ENCODE data around the gene RASA1. TPM values are rescaled to one million over a fixed set of nuclear protein-coding genes. Genes with fewer than 3 reads are reported as not detected.

RASA1 gene
- total RNA-seq, 1 experiment from 2014 or later, result 29.0 TPM

- no peak for DNase-seq (ENCODE audit: low read depth, low spot score)
- POLR2A ChIA-PET, result no interaction called here
- Histone ChIP-seq H3K4me3 (ENCODE audit: low read depth in 2 of 2, low read length in 2 of 2) (no peak overlapping the region), H3K9me3 (ENCODE audit: control insufficient read depth, insufficient read depth, low read depth, low read length) (no peaks in the 10 kb centered on the region), H3K27ac (ENCODE audit: low read length) (no peak overlapping the region), H3K4me1 (ENCODE audit: control insufficient read depth, insufficient read depth, low read length) (no peaks in the 10 kb centered on the region), H3K36me3 (ENCODE audit: control insufficient read depth, insufficient read depth, low read length) (peaks cover 32% of the 10 kb centered on the region), H3K27me3 (ENCODE audit: control insufficient read depth, insufficient read depth, low read length) (no peaks in the 10 kb centered on the region)
- intact Hi-C loops (cut with micrococcal nuclease; ENCODE audit: unreplicated experiment), result no loop called here
- CTCF ChIA-PET, result no interaction called here
- no TSS peak for BruUV-seq (replicated peaks)
- in situ Hi-C loops (cut with HindIII; ENCODE audit: low pct_unique_long_range_greater_than_20kb, low sequenced_read_pairs), result no loop called here
- no peak for ATAC-seq
- no peak for TF ChIP-seq SIN3A (IDR thresholded peaks at IDR 0.05; ENCODE audit: borderline replicate concordance, insufficient read depth, low read depth, low read length)
- no peak for TF ChIP-seq POLR2AphosphoS5 (IDR thresholded peaks at IDR 0.05; ENCODE audit: low read depth, low read length)
- no peak for TF ChIP-seq REST (IDR thresholded peaks at IDR 0.05; ENCODE audit: insufficient read depth in 1 of 2, low read depth in 2 of 2, low read length in 1 of 2)
- TF ChIP-seq, protein P1, sequence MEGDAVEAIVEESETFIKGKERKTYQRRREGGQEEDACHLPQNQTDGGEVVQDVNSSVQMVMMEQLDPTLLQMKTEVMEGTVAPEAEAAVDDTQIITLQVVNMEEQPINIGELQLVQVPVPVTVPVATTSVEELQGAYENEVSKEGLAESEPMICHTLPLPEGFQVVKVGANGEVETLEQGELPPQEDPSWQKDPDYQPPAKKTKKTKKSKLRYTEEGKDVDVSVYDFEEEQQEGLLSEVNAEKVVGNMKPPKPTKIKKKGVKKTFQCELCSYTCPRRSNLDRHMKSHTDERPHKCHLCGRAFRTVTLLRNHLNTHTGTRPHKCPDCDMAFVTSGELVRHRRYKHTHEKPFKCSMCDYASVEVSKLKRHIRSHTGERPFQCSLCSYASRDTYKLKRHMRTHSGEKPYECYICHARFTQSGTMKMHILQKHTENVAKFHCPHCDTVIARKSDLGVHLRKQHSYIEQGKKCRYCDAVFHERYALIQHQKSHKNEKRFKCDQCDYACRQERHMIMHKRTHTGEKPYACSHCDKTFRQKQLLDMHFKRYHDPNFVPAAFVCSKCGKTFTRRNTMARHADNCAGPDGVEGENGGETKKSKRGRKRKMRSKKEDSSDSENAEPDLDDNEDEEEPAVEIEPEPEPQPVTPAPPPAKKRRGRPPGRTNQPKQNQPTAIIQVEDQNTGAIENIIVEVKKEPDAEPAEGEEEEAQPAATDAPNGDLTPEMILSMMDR (IDR thresholded peaks at IDR 0.05), result no peak
- no peak for TF ChIP-seq TCF7L2 (IDR thresholded peaks at IDR 0.05; ENCODE audit: low read depth, low read length)
These were observed 99.6 kb downstream of the RASA1 start for GRCh38 chr5:87367243-87367642.

GRCh38 chr5:87368601-87369000 is 100.9 kb downstream of the RASA1 start:
- Histone ChIP-seq H3K36me3 (ENCODE audit: control insufficient read depth, insufficient read depth, low read length) (peaks cover 27% of the 10 kb centered on the region), H3K27me3 (ENCODE audit: control insufficient read depth, insufficient read depth, low read length) (no peaks in the 10 kb centered on the region), H3K4me1 (ENCODE audit: control insufficient read depth, insufficient read depth, low read length) (no peaks in the 10 kb centered on the region), H3K4me3 (ENCODE audit: low read depth in 2 of 2, low read length in 2 of 2) (no peak overlapping the region), H3K27ac (ENCODE audit: low read length) (no peak overlapping the region), H3K9me3 (ENCODE audit: control insufficient read depth, insufficient read depth, low read depth, low read length) (no peaks in the 10 kb centered on the region)
- DNase-seq (ENCODE audit: low read depth, low spot score), result no peak
- ATAC-seq, result no peak
- in situ Hi-C loops (cut with HindIII; ENCODE audit: low pct_unique_long_range_greater_than_20kb, low sequenced_read_pairs), result no loop called here
- intact Hi-C loops (cut with micrococcal nuclease; ENCODE audit: unreplicated experiment), result no loop called here
- TF ChIP-seq TCF7L2 (IDR thresholded peaks at IDR 0.05; ENCODE audit: low read depth, low read length), result no peak
- TF ChIP-seq, protein P1 (IDR thresholded peaks at IDR 0.05), result no peak
- no peak for TF ChIP-seq SIN3A (IDR thresholded peaks at IDR 0.05; ENCODE audit: borderline replicate concordance, insufficient read depth, low read depth, low read length)
- TF ChIP-seq POLR2AphosphoS5 (IDR thresholded peaks at IDR 0.05; ENCODE audit: low read depth, low read length), result no peak
- TF ChIP-seq REST (IDR thresholded peaks at IDR 0.05; ENCODE audit: insufficient read depth in 1 of 2, low read depth in 2 of 2, low read length in 1 of 2), result no peak
- CTCF ChIA-PET, result no interaction called here
- no TSS peak for BruUV-seq (replicated peaks)
- POLR2A ChIA-PET, result no interaction called here
